ENCODE results near the gene LRMDA.

- TF ChIP-seq CHD4 (IDR thresholded peaks at IDR 0.05; ENCODE audit: borderline replicate concordance) = no peak
- no peak for TF ChIP-seq ZNF302 (CRISPR knock-in tag; IDR thresholded peaks at IDR 0.05)
- no peak for TF ChIP-seq CTCF (IDR thresholded peaks at IDR 0.05)
- TF ChIP-seq CHD2 (IDR thresholded peaks at IDR 0.05; ENCODE audit: low read length, partially characterized antibody) = no peak
- TF ChIP-seq POLR2A (IDR thresholded peaks at IDR 0.05; ENCODE audit: low read length) = no peak
- TF ChIP-seq ZFP36 (IDR thresholded peaks at IDR 0.05; ENCODE audit: borderline replicate concordance, partially characterized antibody) = no peak
- TF ChIP-seq MAX (IDR thresholded peaks at IDR 0.05) = no peak
- TF ChIP-seq EP300 (IDR thresholded peaks at IDR 0.05) = no peak
Measured at GRCh38 chr10:75406462-75407223, 24.8 kb upstream of the LRMDA start.

All from A549 (cell line).